MM.1S (cell line): ENCODE measurements around the gene FBXW12.

Source experiments
- EZH2 ChIP-seq: fragments of 300-600 bp; sonication (generic); optimal IDR thresholded peaks from 2 replicates; pipeline ENCODE3; 2017; ENCODE audit warnings: low read depth, mild to moderate bottlenecking, antibody characterized with exemption, low read length, mixed read lengths
- EZH2phosphoT487 ChIP-seq: fragments of 300-600 bp; sonication (generic); IDR thresholded peaks from 2 replicates; pipeline ENCODE4 v1.6.1; 2018; ENCODE audit warnings: antibody characterized with exemption, low read length
- TF ChIP-seq, protein P1 (sequence below): fragments of 300-600 bp; sonication (generic); IDR thresholded peaks from 2 replicates; pipeline ENCODE4 v1.5.1; 2016; ENCODE audit warnings: antibody characterized with exemption, low read length, mixed read lengths

DNA sequence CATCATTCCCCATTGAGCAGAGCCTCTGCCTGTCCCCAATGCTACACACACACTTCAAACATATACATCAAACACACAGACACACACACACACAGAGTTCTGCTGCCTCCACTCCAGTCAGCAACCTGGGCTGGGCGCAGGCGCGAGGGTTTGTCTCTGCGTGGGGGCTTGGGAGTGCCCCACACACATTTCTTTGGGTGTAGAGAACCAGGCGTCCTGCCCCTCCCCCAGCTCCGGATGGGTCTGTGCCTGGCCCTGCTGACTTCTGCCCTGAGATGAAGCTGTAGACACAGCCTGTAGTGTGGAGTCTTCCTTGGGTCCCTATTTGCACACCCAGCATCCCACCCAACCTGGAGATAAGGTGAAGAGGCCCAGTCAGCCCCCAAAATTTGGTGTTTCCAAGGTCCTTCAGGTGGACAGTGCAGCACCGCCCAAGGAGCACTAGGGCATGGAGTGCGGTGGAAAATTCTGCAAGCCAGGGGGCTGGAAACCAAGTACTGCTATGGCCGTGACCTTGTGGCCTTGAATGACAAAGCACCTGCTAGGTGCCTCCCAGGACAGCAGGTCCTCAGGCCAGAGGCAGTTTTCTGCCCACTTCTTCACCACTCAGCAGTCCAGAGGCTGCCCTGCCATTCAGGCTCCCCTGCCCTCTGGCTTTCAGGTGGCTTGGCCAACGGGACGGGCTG, 26.8 kb downstream of the FBXW12 start:
- TF ChIP-seq EZH2 (no peak), EZH2phosphoT487 (no peak)
- TF ChIP-seq, protein P1, sequence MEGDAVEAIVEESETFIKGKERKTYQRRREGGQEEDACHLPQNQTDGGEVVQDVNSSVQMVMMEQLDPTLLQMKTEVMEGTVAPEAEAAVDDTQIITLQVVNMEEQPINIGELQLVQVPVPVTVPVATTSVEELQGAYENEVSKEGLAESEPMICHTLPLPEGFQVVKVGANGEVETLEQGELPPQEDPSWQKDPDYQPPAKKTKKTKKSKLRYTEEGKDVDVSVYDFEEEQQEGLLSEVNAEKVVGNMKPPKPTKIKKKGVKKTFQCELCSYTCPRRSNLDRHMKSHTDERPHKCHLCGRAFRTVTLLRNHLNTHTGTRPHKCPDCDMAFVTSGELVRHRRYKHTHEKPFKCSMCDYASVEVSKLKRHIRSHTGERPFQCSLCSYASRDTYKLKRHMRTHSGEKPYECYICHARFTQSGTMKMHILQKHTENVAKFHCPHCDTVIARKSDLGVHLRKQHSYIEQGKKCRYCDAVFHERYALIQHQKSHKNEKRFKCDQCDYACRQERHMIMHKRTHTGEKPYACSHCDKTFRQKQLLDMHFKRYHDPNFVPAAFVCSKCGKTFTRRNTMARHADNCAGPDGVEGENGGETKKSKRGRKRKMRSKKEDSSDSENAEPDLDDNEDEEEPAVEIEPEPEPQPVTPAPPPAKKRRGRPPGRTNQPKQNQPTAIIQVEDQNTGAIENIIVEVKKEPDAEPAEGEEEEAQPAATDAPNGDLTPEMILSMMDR, result no peak
